Caco-2 (cell line): ENCODE data around the gene GCSAML. TPM values are rescaled to one million over a fixed set of nuclear protein-coding genes. Genes with fewer than 3 reads are reported as not detected.

Source experiments
- BruUV-seq: library from RNA; stranded (reverse); fragments of 400-500 nt; replicated peaks from 2 replicates; lab custom pipeline; 2021; lab: Mats Ljungman, UMichigan
- CTCF ChIA-PET: fragments of 300-600 bp; sonication (Branson Sonifier 250); formaldehyde crosslinking; loops from one replicate; lab custom pipeline; 2022; ENCODE audit warnings: antibody characterized with exemption; lab: Charles Lee
- POLR2A ChIA-PET: fragments of 300-600 bp; sonication (Branson Sonifier 250); formaldehyde crosslinking; loops from one replicate; lab custom pipeline; 2022; ENCODE audit warnings: antibody characterized with exemption; lab: Charles Lee
- DNase-seq, 2 experiments: peaks; one replicate each; pipeline versions ENCODE4 v3.0.0 to v3.0.0-alpha.2; 2020 to 2022
- H3K27me3 ChIP-seq: replicated peaks from 2 replicates; pipeline ENCODE4 v1.6.0; 2011; ENCODE audit warnings: low read length; ENCODE audit not compliant: control insufficient read depth, insufficient read depth
- H3K36me3 ChIP-seq: 2 replicates; pipeline ENCODE4 v1.5.1; 2011; ENCODE audit warnings: low read length; ENCODE audit not compliant: control insufficient read depth, insufficient read depth
- H3K4me1 ChIP-seq: fragments of 250-450 bp; sonication (Bioruptor Pico); 2 replicates; pipeline ENCODE4 v1.5.1; 2020; ENCODE audit warnings: mild to moderate bottlenecking
- H3K4me3 ChIP-seq: 2 replicates; pipeline ENCODE4 v1.5.1; 2011; ENCODE audit warnings: low read depth, mild to moderate bottlenecking, control low read depth, low read length
- H3K9me3 ChIP-seq: fragments of 250-450 bp; sonication (Bioruptor Pico); 2 replicates; pipeline ENCODE4 v1.5.1; 2020; ENCODE audit warnings: mild to moderate bottlenecking, moderate library complexity
- H3K27ac Mint-ChIP-seq: one replicate; pipeline ENCODE4 v1.8.0; 2022; ENCODE audit warnings: mixed read lengths; ENCODE audit not compliant: unreplicated experiment
- H3K27me3 Mint-ChIP-seq: one replicate; pipeline ENCODE4 v1.8.0; 2022; ENCODE audit warnings: mixed read lengths; ENCODE audit not compliant: insufficient read depth, unreplicated experiment
- H3K36me3 Mint-ChIP-seq: one replicate; pipeline ENCODE4 v1.8.0; 2022; ENCODE audit warnings: mild to moderate bottlenecking, mixed read lengths; ENCODE audit not compliant: insufficient read depth, unreplicated experiment
- H3K4me1 Mint-ChIP-seq: one replicate; pipeline ENCODE4 v1.8.0; 2022; ENCODE audit warnings: low read depth, mixed read lengths; ENCODE audit not compliant: unreplicated experiment
- H3K4me3 Mint-ChIP-seq: one replicate; pipeline ENCODE4 v1.8.0; 2022; ENCODE audit warnings: mild to moderate bottlenecking, moderate library complexity, mixed read lengths; ENCODE audit not compliant: unreplicated experiment
- H3K9me3 Mint-ChIP-seq: one replicate; pipeline ENCODE4 v1.8.0; 2022; ENCODE audit warnings: mixed read lengths; ENCODE audit not compliant: unreplicated experiment
- intact Hi-C: fragments of 100-400 bp; cut with micrococcal nuclease; formaldehyde crosslinking; loops from one replicate; pipeline ENCODE4 v1.10.0; 2022; ENCODE audit not compliant: unreplicated experiment
- total RNA-seq: library from RNA; stranded (reverse); gene quantifications from 2 replicates; pipeline ENCODE4 v1.2.3, GENCODE V29; 2022
- TF ChIP-seq, protein P1 (sequence below), 2 experiments: fragments of 200-600 bp in 1 of 2; IDR thresholded peaks; 1 replicate in 1 of 2; 2 replicates in 1 of 2; pipeline versions ENCODE4 v1.5.1 to v1.8.0; 2011 to 2022; ENCODE audit warnings: antibody characterized with exemption in 1 of 2, control low read depth in 1 of 2, inconsistent platforms in 1 of 2, low read depth in 1 of 2, low read length in 1 of 2, mild to moderate bottlenecking in 1 of 2, moderate library complexity in 1 of 2; ENCODE audit not compliant: insufficient read depth in 1 of 2, severe bottlenecking in 1 of 2, unreplicated experiment in 1 of 2

GCSAML gene
- total RNA-seq, 1 experiment from 2014 or later = not detected

DNA sequence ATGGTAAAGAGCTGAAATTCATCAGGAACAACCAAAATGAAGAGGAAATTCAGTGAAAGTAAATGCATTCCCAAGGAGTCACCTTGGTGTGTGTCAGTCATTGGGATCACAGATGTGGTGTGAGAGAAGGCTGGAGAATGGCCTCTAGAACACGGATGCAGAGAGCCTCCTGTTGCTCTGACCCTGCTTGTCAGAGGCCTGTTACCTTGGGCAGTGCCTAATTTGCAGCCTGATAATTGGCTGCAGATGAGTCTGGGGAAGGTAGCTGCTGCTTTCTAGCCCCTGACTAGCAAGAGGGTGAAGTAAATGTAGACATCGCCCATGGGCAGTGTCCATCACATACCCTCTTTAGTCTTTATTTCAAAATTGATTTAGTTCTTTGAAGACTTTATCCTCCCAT, 3.3 kb downstream of the GCSAML start:
- Mint-ChIP-seq H3K27me3 (peaks cover 3% of the 10 kb centered on the region), H3K27ac (peak overlapping the region; percentile 28), H3K4me3 (no peak overlapping the region), H3K36me3 (no peaks in the 10 kb centered on the region), H3K9me3 (no peaks in the 10 kb centered on the region), H3K4me1 (peaks cover 5% of the 10 kb centered on the region)
- Histone ChIP-seq H3K36me3 (no peaks in the 10 kb centered on the region), H3K4me3 (no peak overlapping the region), H3K4me1 (no peaks in the 10 kb centered on the region), H3K27me3 (no peaks in the 10 kb centered on the region), H3K9me3 (no peaks in the 10 kb centered on the region)
- ChIA-PET CTCF (no interaction called here), POLR2A (no interaction called here)
- no peak for DNase-seq
- no TSS peak for BruUV-seq
- intact Hi-C loops = no loop called here
- TF ChIP-seq, protein P1, sequence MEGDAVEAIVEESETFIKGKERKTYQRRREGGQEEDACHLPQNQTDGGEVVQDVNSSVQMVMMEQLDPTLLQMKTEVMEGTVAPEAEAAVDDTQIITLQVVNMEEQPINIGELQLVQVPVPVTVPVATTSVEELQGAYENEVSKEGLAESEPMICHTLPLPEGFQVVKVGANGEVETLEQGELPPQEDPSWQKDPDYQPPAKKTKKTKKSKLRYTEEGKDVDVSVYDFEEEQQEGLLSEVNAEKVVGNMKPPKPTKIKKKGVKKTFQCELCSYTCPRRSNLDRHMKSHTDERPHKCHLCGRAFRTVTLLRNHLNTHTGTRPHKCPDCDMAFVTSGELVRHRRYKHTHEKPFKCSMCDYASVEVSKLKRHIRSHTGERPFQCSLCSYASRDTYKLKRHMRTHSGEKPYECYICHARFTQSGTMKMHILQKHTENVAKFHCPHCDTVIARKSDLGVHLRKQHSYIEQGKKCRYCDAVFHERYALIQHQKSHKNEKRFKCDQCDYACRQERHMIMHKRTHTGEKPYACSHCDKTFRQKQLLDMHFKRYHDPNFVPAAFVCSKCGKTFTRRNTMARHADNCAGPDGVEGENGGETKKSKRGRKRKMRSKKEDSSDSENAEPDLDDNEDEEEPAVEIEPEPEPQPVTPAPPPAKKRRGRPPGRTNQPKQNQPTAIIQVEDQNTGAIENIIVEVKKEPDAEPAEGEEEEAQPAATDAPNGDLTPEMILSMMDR (IDR thresholded peaks at IDR 0.05; ENCODE audit: insufficient read depth in 1 of 2, low read depth in 1 of 2, low read length in 1 of 2, severe bottlenecking in 1 of 2, unreplicated experiment in 1 of 2) = no peak

DNA sequence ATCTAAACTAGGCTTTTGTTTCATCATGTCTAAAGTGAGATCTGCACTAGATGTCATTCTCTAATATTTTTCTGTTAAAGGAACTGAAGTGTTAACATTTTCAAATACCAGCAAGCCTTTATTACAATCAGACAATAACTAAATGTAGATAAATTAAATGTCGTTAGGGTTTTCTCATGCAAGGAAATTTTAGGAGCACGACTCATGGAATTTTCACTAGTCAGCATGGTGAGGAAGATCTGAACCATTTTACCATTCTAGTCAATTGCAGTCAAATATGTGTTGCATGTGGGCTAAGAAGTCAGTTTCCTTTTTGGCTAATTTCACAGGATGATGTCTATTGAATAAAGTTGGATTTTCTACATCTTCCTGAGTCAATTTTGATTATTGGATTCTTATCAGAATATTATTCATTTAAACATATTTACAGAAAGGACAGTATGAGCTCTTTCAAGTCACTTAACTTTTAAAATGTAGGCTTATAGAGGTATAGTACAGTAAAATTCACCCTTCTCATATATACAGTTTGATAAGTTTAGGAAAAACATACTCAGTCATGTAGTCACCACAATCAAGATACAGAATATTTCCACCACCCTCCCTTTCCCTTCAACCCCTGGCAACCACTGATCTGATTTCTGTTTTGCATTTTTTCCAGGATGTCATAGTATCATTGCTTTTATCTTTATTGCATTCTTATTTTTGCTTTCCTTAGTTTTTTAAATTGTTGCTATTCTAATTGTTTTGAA, 9.2 kb downstream of the GCSAML start:
- ChIA-PET CTCF (no interaction called here), POLR2A (no interaction called here)
- H3K27me3 Mint-ChIP-seq = peaks cover 8% of the 10 kb centered on the region

DNA sequence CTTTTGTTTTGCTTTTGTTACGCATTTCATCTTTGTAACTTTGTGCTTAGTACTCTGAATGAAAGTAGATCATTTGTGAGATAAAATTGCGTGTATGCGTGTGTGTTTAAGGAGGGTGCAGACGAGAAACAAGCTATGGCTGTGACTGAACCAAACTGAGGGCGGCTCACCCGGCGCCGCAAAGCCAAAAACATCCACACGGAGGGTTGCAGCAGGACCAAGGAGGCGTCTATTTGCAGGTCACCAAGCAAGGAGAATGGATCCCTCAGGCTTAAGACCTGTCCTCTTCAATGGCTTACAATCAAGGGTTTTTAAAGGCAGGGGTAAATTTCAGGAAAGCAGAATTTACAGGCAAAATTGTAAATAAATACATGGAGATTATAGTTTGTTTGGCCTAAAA, 12.8 kb downstream of the GCSAML start:
- peaks cover 8% of the 10 kb centered on the region for H3K27me3 Mint-ChIP-seq
- no peaks in the 10 kb centered on the region for H3K36me3 Mint-ChIP-seq
- H3K4me3 ChIP-seq = no peak overlapping the region
- H3K36me3 ChIP-seq = no peaks in the 10 kb centered on the region
- intact Hi-C loops = no loop called here
- H3K9me3 ChIP-seq = no peaks in the 10 kb centered on the region; the same call in 1 of the 2 replicates
- H3K4me1 Mint-ChIP-seq = no peaks in the 10 kb centered on the region
- CTCF ChIA-PET = no interaction called here
- H3K27ac Mint-ChIP-seq = no peak overlapping the region
- no peak for DNase-seq
- H3K27me3 ChIP-seq = no peaks in the 10 kb centered on the region
- POLR2A ChIA-PET = no interaction called here
- no peak overlapping the region for H3K4me3 Mint-ChIP-seq
- no peaks in the 10 kb centered on the region for H3K4me1 ChIP-seq
- H3K9me3 Mint-ChIP-seq = no peaks in the 10 kb centered on the region
- TF ChIP-seq, protein P1 (IDR thresholded peaks at IDR 0.05; ENCODE audit: insufficient read depth in 1 of 2, low read depth in 1 of 2, low read length in 1 of 2, severe bottlenecking in 1 of 2, unreplicated experiment in 1 of 2) = no peak
- BruUV-seq = no TSS peak

More for the DNA sequence above, 9.2 kb downstream of the GCSAML start:
- Histone ChIP-seq H3K4me1 (no peaks in the 10 kb centered on the region), H3K27me3 (no peaks in the 10 kb centered on the region), H3K36me3 (no peaks in the 10 kb centered on the region), H3K9me3 (no peaks in the 10 kb centered on the region; the same call in 1 of the 2 replicates), H3K4me3 (no peak overlapping the region)
- Mint-ChIP-seq H3K27ac (no peak overlapping the region), H3K4me1 (no peaks in the 10 kb centered on the region), H3K4me3 (no peak overlapping the region), H3K36me3 (no peaks in the 10 kb centered on the region), H3K9me3 (no peaks in the 10 kb centered on the region)
- DNase-seq = no peak
- no TSS peak for BruUV-seq
- TF ChIP-seq, protein P1 (IDR thresholded peaks at IDR 0.05; ENCODE audit: insufficient read depth in 1 of 2, low read depth in 1 of 2, low read length in 1 of 2, severe bottlenecking in 1 of 2, unreplicated experiment in 1 of 2) = no peak
- intact Hi-C loops = no loop called here
